GM10847 (cell line): ENCODE results near the gene SPTSSB.

ENCODE experiments used
- POLR2A ChIP-seq: IDR thresholded peaks from 2 replicates; pipeline ENCODE4 v1.6.1; 2011; ENCODE audit not compliant: insufficient read length; ENCODE audit errors: extremely low read depth

The SPTSSB gene

GRCh38 chr3:161371441-161372320, at the start of gene SPTSSB:
Gene SPTSSB (minus strand): TSS chr3:161371517. CDS start chr3:161346323, 25,194 bp downstream.
- no peak for TF ChIP-seq POLR2A

GRCh38 chr3:161420746-161421145, 49.4 kb upstream of the SPTSSB start:
- TF ChIP-seq POLR2A = no peak

GRCh38 chr3:161419555-161420333, 48.4 kb upstream of the SPTSSB start:
- TF ChIP-seq POLR2A = no peak

GRCh38 chr3:161415506-161416231, 44.4 kb upstream of the SPTSSB start:
- TF ChIP-seq POLR2A = no peak

- TF ChIP-seq POLR2A = no peak
Observed at GRCh38 chr3:161414907-161415306, 43.6 kb upstream of the SPTSSB start.

- TF ChIP-seq POLR2A = no peak
Observed at GRCh38 chr3:161413855-161414210, 42.5 kb upstream of the SPTSSB start.

GRCh38 chr3:161413127-161413854, 42.0 kb upstream of the SPTSSB start:
- no peak for TF ChIP-seq POLR2A

- TF ChIP-seq POLR2A = no peak
Observed at GRCh38 chr3:161412123-161412522, 40.8 kb upstream of the SPTSSB start.

GRCh38 chr3:161409858-161410257, 38.5 kb upstream of the SPTSSB start:
- no peak for TF ChIP-seq POLR2A

- TF ChIP-seq POLR2A = no peak
Observed at GRCh38 chr3:161409069-161409468, 37.8 kb upstream of the SPTSSB start.

- no peak for TF ChIP-seq POLR2A
Observed at GRCh38 chr3:161406594-161407555, 35.6 kb upstream of the SPTSSB start.

GRCh38 chr3:161405836-161406235, 34.5 kb upstream of the SPTSSB start:
- no peak for TF ChIP-seq POLR2A

GRCh38 chr3:161405087-161405486, 33.8 kb upstream of the SPTSSB start:
- TF ChIP-seq POLR2A = no peak

GRCh38 chr3:161403251-161403650, 31.9 kb upstream of the SPTSSB start:
- TF ChIP-seq POLR2A = no peak
